Raji (cell line): ENCODE results near the gene KRT80.

Experiments
- POLR2A ChIP-seq: IDR thresholded peaks from 2 replicates; pipeline ENCODE4 v1.6.1; 2011; ENCODE audit warnings: low read depth, low read length, control low read depth; ENCODE audit not compliant: insufficient read depth

Gene KRT80

DNA sequence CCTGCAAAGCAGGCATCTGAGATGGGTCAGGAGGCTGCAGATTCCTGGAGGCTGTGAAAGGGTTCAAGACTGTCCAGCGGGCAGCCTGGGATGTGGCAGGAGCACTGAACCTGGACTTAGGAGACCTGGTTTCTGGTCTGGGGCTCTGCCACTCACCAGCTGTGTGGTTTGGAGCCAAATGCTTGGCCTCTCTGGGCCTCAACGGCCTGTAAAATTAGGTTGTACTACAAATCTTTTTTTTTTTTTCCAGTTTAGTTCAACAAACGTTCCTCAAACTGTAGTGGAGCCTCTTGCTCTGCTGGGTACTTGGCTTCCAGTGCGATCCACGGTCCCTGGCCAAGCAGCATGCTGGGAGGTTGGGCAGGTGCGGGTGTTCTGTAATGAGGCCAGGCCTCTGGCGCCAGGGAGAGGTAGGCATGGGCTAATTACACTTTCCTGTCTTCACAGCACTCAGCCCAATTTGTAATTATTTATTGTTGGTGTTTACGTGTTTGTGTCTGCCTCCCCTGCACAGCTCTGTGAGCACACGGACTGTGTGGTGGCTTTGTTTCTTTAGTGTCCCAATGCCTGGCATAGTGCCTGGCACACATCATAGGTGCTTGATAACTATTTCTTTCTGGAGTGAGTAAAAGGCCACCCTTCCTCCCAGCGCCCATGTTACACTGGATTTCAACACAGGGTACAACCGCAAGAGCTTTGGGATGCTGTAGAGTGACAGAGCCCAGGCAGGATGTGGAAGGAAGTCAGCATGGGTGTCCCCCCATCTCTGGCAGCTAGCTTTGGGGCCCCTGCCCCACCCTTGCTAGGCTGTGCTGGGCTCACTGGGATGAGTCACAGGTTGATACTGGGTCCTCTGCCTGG, 5.8 kb upstream of the KRT80 start:
- TF ChIP-seq POLR2A = no peak

DNA sequence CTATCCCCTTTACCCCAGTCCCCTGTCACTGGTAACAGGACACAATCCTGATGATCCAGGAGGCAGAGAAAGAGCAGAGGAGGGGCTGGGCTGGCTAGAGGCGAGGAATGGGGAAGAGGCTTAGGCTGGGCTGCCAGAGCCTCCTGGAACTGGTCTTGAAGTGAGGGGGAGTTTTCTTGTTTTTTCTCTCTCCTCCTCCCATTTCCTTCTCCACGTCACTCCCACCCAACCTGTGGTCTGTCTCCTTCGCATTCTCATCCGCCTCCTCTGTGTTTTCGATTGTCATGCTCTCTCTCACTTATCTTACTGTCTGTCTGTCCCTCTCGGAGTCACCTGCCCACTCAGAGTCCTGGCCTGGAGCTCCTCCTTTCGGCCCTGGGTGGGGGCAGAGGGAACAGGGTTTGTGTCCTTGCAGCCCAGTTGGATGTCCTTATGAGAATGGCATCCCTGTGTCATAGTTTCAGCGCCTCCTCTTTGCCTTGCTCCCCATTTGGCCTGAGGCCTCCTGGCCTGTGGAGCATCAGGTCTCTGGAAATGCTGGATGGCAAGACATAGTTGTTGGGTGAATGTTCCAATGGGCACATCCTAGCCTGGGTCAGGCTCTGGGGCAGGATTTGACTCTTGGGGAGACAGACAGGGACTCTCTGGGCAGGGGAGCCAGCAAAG, 3.4 kb upstream of the KRT80 start:
- no peak for TF ChIP-seq POLR2A

DNA sequence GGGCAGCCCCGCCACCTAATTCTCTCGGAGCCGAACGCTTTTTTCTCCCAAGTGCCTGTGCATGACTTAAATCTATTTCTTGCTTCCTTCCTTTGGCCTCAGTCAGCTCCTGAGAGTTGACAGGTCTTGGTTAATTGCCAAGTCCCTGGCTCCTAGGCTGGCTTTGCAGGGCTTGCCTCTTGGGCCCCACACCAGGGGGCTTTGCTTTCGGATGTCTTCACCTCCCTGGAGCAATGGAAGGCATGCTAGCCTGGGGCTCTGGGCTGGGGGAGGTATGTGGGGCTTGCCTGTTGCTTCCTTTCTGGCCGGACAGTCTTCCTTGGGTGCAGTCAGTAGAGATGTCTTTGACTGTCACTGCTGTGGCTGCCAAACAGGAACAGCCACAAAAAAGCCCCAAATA, 2.2 kb upstream of the KRT80 start:
- no peak for TF ChIP-seq POLR2A

DNA sequence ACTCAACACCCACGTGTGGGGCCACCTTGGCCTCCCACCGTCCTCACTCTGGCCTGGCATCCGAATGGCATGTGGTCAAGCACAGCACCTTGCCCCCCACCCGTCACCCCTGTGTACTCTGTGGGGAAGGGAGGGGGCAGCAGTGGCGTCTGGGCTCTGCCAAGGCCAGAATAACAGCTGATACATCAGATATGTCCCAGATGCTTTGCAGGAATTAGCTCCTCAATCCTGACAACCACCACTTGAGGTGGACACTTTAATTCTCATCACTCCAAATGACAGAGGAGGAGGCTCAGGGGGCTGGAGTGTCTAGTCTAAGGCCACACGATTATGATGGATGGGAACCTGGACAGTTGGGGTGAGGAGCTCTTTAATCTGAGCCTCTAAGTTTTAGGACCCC, 1.7 kb upstream of the KRT80 start:
- TF ChIP-seq POLR2A = no peak

DNA sequence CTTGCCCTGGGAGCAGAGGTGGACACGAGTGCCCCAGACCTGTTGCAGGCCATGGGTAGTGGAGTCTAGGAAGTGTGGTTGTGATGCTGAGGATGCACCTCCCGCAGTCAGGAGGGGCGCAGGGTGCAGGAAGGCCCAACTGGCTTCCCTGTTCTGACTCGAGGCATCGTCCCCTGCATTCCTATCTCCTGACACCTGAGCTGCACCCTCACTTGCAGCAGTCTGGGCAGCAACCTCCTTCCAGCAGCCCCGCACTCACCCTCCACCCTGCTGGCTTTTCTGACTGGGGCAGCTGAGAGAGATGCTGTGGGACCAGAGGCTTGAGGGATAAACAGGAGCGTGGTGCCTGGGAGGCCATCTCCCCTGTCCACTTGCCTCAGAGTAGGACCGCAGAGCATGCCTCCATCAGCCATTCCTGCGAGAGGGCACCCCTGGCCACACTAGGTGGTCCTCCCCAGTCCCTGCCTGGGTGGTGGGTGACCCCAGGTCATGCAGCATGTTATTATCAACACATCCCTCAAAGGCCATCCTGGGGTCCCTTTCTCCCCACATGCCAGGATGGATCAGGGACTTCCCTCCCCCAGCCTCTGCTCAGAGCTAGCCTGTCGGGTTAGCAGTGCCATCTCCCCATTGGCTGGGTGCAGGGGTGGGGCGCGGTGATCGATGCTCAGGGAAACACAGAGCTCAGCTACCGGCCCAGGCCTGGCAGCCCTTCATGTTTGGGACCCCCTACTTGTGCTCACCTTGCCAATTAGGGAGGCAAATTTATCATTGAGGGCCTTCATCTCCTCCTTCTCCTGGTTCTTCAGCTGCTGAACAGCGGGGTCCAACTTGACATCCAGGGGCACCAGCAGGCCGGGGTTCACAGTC, 719 bp downstream of the KRT80 start:
- no peak for TF ChIP-seq POLR2A

DNA sequence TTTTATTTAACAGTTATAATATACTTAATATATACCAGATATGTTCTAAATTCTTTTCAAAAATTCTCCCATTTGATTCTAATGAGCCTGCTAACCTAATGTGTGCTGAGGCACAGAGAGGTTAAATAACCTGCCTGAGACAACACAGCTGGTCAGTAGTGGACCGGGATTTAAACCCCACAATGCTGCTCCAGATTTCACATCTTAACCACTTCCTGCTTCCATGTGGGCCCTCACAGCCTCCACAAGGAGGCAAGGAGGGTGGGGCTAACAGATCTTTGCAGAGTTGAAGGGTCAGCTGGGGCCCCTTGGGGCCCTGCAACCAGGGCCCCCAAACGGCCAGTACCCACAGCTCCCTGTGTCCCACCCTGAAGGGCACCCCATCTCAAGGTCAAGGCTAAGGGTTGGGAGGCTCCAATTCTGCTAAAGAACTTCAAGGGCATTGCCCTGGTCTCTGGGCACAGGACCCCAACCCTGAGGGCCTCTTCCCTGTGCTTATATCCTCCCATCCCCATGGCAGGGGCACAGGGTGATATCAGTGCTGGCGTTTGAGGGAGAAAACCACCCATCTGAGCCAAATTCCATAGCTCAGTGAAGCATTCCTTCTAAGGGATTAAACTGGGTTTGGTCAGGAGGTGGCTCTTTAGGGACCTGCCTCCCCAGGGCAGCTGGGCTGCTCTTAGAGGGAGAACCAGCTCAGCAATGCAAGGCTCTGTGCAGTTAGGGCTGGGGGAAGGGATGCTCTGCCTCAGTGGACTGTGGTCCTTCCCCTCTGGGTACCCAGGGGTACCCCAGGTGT, 2.2 kb downstream of the KRT80 start:
- no peak for TF ChIP-seq POLR2A

DNA sequence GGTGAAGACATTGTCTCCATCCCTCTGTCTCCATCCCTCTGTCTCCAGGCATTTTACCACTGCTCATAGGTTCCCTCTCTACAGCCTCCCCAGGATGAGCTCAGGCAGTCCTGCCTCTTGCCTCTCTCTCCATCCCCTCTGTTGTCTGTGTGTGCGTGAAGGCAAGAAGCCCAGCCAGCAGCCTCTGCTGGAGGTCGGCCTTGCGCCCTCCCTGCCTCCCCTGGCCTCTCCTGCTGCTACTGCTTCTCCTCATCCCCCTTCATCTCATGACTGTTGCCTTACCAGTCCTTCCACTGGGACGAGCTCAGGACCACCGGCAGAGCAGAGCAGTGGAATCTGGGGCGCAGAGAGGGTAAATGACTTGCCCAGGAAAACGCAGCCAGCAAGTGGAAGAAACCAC, 3.2 kb downstream of the KRT80 start:
- TF ChIP-seq POLR2A = no peak

DNA sequence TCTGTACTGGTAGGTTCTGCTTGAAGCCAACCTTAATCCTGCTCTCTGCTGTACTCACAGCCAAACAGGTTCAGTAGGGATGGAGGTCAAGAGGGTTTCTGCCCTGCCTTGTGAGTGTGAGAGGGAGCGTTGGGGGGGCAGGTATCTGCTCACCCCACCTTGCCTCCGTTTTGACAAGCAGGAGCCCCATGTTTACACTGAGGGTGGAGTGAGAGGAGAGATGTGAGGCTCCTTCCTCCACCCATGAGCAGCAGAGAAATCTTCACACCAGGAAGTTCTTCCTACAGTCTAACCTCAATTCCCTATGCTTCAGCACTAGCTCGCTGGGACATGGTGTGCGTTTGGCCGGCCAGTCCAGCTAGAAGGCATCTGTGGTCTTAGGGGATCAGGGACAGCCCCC, 4.2 kb downstream of the KRT80 start:
- no peak for TF ChIP-seq POLR2A

DNA sequence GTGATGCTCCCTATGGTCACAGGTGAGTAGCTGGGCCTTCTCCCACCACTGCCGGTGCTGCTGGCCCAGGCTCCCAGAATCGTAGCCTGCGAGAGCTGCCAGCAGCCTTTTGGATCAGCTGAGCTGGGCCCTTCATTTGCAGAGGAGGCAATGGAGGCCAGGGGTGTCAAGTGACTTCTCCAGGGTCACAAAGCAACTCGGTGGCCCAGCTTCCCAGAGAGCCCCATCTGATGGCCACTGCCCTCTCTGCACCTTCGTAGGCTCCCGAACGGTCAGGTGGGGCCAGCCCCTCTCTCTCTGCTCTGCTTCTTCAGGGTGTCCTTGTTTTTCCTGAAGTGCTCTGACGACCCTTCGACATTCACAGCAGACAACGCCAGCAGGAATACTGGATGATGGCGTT, 4.6 kb downstream of the KRT80 start:
- no peak for TF ChIP-seq POLR2A

DNA sequence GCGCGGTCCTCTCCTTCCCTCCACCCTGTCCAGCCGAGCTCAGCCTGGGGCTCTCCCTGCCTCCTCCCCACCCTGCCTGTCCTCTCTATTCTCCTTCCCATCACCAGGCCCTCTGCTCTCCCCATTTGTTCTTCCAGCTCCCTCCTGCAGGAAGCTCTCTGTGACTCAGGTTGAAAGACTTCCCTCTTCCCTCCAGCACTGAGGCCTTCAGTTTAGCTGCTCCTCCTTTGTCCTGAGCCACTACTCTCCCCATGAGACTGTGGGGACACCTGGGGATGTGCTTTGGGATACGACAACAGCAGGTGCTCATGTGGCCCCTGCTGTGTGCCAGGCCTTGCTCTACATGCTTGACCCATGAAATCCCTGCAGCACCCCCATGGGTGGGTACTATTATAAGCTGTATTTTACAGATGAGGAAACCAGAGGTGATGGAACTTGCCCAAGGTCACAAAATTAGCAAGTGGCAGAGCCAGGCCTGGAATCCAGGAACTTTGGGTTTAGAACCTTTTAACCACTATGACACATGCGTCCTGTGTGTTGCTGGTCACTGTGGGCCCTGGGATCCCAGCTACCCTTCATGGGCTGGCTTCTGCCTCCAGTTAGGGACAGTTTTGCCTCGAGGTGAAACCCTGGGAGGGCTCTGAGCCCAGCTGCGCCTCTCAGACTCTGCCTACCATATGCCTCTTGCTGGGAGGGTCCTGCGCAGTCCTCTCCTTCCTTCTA, 5.5 kb downstream of the KRT80 start:
- no peak for TF ChIP-seq POLR2A

DNA sequence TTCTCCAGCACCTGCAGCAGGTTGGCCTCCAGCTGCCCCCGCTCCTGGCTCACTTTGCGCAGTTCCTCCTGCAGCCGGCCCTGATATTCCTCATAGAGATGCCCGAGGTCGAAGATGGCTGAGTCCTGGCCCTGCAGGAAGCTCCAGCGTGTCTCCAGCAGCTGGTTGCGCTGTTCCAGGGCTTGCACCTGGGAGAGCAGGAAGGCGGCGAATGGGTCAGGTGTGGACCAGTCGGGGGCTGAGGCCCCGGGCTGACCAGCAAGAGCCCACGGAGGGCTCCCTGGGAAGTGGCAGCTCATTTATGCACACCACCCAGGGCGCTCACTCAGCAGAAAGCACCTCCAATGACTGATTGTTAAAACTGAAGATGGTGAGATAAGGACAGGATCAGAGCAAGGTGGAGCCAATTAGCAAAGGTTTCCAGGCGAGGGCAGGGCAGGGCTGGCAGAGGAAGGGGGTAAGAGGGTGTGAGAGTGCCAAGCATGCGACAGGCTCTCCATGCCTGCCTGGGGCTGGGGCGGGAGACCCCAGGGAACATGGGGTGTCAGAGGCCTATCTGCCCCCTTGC, 6.3 kb downstream of the KRT80 start:
- TF ChIP-seq POLR2A = no peak

DNA sequence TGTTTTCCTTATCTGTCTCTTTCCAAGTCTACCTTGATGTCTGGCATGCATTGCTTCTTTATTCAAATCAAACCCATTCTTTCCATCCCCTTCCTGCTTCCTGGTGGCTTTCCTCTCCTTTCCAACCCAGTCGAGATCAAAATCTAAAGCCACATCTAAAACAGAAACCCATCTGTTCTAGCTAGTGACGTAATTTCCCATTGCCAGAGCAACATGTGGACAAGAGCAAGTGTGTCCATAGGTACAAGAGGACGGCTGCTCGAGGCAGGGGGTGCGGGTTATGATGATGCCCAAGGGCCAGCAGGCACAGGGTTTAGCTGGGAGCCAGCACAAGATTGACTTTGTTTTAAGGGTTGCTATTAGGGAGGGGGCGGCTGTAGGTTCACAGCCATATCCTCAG, 7.0 kb downstream of the KRT80 start:
- no peak for TF ChIP-seq POLR2A

DNA sequence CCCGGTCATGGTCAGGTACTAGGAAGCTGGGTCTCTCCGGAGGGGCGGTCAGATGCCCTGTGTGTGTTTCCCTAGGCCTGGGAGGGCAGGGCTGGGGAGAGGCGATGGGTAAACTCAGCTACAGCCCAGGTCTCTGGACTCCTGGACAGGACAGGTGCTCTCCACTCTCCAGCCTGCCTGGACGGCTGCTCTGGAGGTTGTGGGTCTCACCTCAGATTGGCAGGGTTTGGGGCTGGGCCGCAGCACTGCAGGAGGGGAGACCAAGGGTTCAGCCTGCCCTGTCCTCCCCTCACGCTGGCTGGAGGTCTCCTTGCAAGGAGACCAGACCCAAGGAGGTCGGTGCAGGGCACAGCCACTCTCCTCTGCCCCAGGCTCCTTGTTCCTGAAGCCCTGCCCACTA, 7.8 kb downstream of the KRT80 start:
- TF ChIP-seq POLR2A = no peak

DNA sequence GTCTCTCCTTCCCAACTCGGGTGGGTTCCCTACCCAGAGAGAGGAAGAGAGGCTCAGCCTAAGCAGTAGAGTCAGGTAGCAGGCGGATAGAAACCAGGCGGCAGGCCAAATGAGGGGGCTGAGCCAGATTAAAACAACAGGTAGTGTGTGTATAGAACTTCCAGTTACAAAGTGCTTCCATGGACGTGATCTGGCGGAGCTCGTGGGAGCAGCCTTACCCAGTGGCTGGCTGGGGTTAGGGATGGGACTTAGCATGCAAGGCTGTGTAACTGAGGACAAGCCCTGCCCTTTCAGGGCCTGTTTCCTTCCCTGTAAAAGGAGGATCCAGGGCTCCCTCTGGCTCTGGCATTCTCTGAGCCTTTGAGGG, 8.3 kb downstream of the KRT80 start:
- no peak for TF ChIP-seq POLR2A

DNA sequence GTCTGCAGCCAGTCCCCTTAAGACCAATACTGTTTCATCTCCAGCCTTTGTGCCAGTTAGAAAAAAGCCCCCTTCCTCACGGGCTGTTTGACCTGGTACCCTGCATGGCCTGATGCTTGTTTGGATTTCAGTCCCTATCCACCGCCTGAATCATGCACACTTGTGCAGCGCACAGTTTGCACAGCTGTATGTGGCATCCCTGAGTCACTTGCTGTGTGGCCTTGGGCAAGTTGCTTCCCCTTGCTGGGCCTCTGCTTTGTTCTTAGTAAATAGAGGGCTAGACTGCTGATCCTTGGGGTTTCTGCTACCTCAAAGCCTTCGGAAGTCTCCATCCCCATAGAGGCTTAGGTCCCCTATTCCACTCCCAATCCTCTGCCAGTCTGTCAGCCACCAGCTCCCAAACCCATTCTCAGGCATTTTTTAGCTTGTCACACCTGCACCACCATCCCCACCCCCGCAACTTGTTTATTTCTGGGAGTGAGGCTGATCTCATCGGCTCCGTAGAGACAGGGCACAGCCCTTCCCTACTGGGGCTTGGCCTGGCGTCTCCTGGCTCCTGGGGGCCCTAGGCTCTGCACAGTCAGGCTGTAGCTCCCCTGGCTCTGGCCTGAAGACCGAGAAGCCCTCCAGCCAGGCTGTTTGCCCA, 8.8 kb downstream of the KRT80 start:
- TF ChIP-seq POLR2A = no peak
